Natural killer cell (primary cell): ENCODE results near the gene ZNF468. TPM values are rescaled to one million over a fixed set of nuclear protein-coding genes. Genes with fewer than 3 reads are reported as not detected.
A peak's percentile ranks its signal among the peaks of the same experiment; 100 is the strongest.
"Not testable (repeated sequence)": the region's sequence is repeated elsewhere in the genome, so short reads cannot be mapped to it uniquely, and the experiment has no call there.

Experiments used
- ATAC-seq, 3 donors: fragments of 150-1000 bp in 2 of 3; fragments of 200-7000 bp in 1 of 3; cut with Tn5 transposase; 1 replicate in 1 of 3; 2 replicates in 2 of 3; pipeline ENCODE4 v1.10.0; 2021; ENCODE audit warnings: mild to moderate bottlenecking in 2 of 3, moderate library complexity in 2 of 3
- DNase-seq, 2 donors: peaks; one replicate each; pipeline versions ENCODE4 v3.0.0 to v3.0.0-alpha.2; 2013 to 2021; ENCODE audit warnings: mixed read lengths in 1 of 2
- H3K27ac ChIP-seq: one replicate; pipeline ENCODE4 v1.5.1; 2013; ENCODE audit warnings: mild to moderate bottlenecking, low read length
- H3K27me3 ChIP-seq: one replicate; pipeline ENCODE4 v1.6.1; 2013; ENCODE audit warnings: low read length; ENCODE audit not compliant: control insufficient read depth, insufficient read depth
- H3K36me3 ChIP-seq: one replicate; pipeline ENCODE4 v1.6.1; 2013; ENCODE audit warnings: low read length; ENCODE audit not compliant: control insufficient read depth, insufficient read depth
- H3K4me1 ChIP-seq: one replicate; pipeline ENCODE4 v1.6.1; 2013; ENCODE audit warnings: low read length; ENCODE audit not compliant: control insufficient read depth, insufficient read depth
- H3K4me3 ChIP-seq: one replicate; pipeline ENCODE4 v1.5.1; 2013; ENCODE audit warnings: low read length
- H3K9me3 ChIP-seq: one replicate; pipeline ENCODE4 v1.6.1; 2013; ENCODE audit warnings: low read length; ENCODE audit not compliant: control insufficient read depth, insufficient read depth
- H3K27ac Mint-ChIP-seq, 2 donors: one replicate each; pipeline ENCODE4 v1.8.0; 2022; ENCODE audit warnings: mild to moderate bottlenecking in 2 of 2, mixed read lengths in 2 of 2, moderate library complexity in 1 of 2
- H3K27me3 Mint-ChIP-seq, 2 donors: one replicate each; pipeline ENCODE4 v1.8.0; 2022; ENCODE audit warnings: low read depth in 2 of 2, mixed read lengths in 2 of 2
- H3K36me3 Mint-ChIP-seq: one replicate; pipeline ENCODE4 v1.8.0; 2022; ENCODE audit warnings: mixed read lengths
- H3K4me1 Mint-ChIP-seq, 2 donors: one replicate each; pipeline ENCODE4 v1.8.0; 2022; ENCODE audit warnings: mixed read lengths in 2 of 2
- H3K4me3 Mint-ChIP-seq: one replicate; pipeline ENCODE4 v1.8.0; 2022; ENCODE audit warnings: mild to moderate bottlenecking, moderate library complexity, mixed read lengths
- H3K9me3 Mint-ChIP-seq, 2 donors: one replicate each; pipeline ENCODE4 v1.8.0; 2022; ENCODE audit warnings: mixed read lengths in 2 of 2
- CTCF ChIP-seq: fragments of 200-600 bp; IDR thresholded peaks from one replicate; pipeline ENCODE4 v1.8.0; 2022; ENCODE audit warnings: antibody characterized with exemption
- WGBS: methylation state at CpG from one replicate; pipeline ENCODE4 v1.1.7; 2013; ENCODE audit warnings: missing lambda C conversion rate; ENCODE audit not compliant: insufficient coverage; 5-methylcytosine and 5-hydroxymethylcytosine counted together
- intact Hi-C: fragments of 100-400 bp; cut with micrococcal nuclease; formaldehyde crosslinking; loops from one replicate; pipeline ENCODE4 v1.14.2; 2022
- total RNA-seq, 4 donors: library from RNA; stranded (reverse); fragments of 120-200 nt in 1 of 4; gene quantifications; one replicate each; pipeline versions ENCODE4 v1.2.3 to v1.2.4, GENCODE V29; 2013 to 2022

ZNF468 gene
- total RNA-seq: 10 to 100 TPM; 20.1 to 25.4 (median 24.1) TPM
- total RNA-seq (2013): 46.3 TPM

- not testable (repeated sequence) for H3K36me3 Mint-ChIP-seq, H3K9me3 ChIP-seq, H3K27me3 Mint-ChIP-seq, H3K9me3 Mint-ChIP-seq, H3K27me3 ChIP-seq
- ATAC-seq (peak; percentile 99 to 100 (median 99)), DNase-seq (peak; percentile 83 to 84)
- H3K4me1 ChIP-seq: peaks cover 18% of the 10 kb centered on the region
- peak within 1 kb of the TSS; percentile 94 for H3K4me3 Mint-ChIP-seq
- 0% methylated on average over 40 of the region's 43 CpGs for WGBS
- H3K27ac ChIP-seq: peak within 1 kb of the TSS; percentile 38
- peak within 1 kb of the TSS; percentile 73 for H3K4me3 ChIP-seq
- peaks cover 11% of the 10 kb centered on the region for H3K36me3 ChIP-seq
- peaks cover 29 to 32% of the 10 kb centered on the region in 2 donors for H3K4me1 Mint-ChIP-seq
- peak within 1 kb of the TSS; percentile 80 to 85 for H3K27ac Mint-ChIP-seq
- intact Hi-C loops: loop anchor here (1.0 to 10.0 kb wide), 3 partner anchors 40 to 123 kb away; partner anchors contain the start of genes ZNF320, ZNF600 and ZNF611
These were observed at the start of gene ZNF468 for GRCh38 chr19:52857378-52858191. Gene ZNF468 (minus strand): TSS chr19:52857619. CDS start chr19:52854272, 3,347 bp downstream.

GRCh38 chr19:52904052-52904780 is 46.8 kb upstream of the ZNF468 start:
- ATAC-seq, H3K4me1 Mint-ChIP-seq, H3K27me3 ChIP-seq, H3K4me1 ChIP-seq, H3K4me3 Mint-ChIP-seq, H3K9me3 ChIP-seq, H3K27me3 Mint-ChIP-seq, H3K27ac Mint-ChIP-seq, H3K9me3 Mint-ChIP-seq, intact Hi-C loops, H3K27ac ChIP-seq, H3K4me3 ChIP-seq, DNase-seq: not testable (repeated sequence)
- 86% methylated on average over 14 of the region's 16 CpGs for WGBS
- peaks cover 12% of the 10 kb centered on the region for H3K36me3 ChIP-seq
- H3K36me3 Mint-ChIP-seq: peaks cover 30% of the 10 kb centered on the region

- Mint-ChIP-seq H3K4me3 (no peak overlapping the region), H3K4me1 (peaks cover 10 to 15% of the 10 kb centered on the region in 2 donors), H3K27me3 (no peaks in the 10 kb centered on the region), H3K36me3 (peaks cover 15% of the 10 kb centered on the region), H3K9me3 (peaks cover 2 to 4% of the 10 kb centered on the region in 2 donors), H3K27ac (no peak overlapping the region)
- H3K36me3 ChIP-seq: peaks cover 1% of the 10 kb centered on the region
- H3K27me3 ChIP-seq: no peaks in the 10 kb centered on the region
- H3K4me1 ChIP-seq: peaks cover 10% of the 10 kb centered on the region
- H3K4me3 ChIP-seq: no peak overlapping the region
- no peak overlapping the region for H3K27ac ChIP-seq
- no peak for DNase-seq
- no peak for ATAC-seq
- intact Hi-C loops: no loop called here
- no peaks in the 10 kb centered on the region for H3K9me3 ChIP-seq
- TF ChIP-seq CTCF: no peak
- 97% methylated on average over 3 of the region's 3 CpGs for WGBS
These were observed 44.4 kb upstream of the ZNF468 start for GRCh38 chr19:52901842-52902241.

GRCh38 chr19:52898596-52898995 is 41.2 kb upstream of the ZNF468 start:
- H3K27me3 Mint-ChIP-seq, H3K27me3 ChIP-seq, DNase-seq, H3K27ac ChIP-seq, H3K36me3 ChIP-seq, H3K9me3 ChIP-seq, H3K36me3 Mint-ChIP-seq, H3K27ac Mint-ChIP-seq, H3K4me3 ChIP-seq, H3K9me3 Mint-ChIP-seq, ATAC-seq: not testable (repeated sequence)
- peaks cover 18% of the 10 kb centered on the region for H3K4me1 ChIP-seq
- whole genome bisulfite sequencing: 95% methylated on average over 10 of the region's 10 CpGs
- intact Hi-C loops: loop anchor here (5.0 kb wide), 1 partner anchor 44 kb away; no protein-coding TSS in a partner anchor
- peak overlapping the region; percentile 45 for H3K4me3 Mint-ChIP-seq
- peaks cover 14 to 19% of the 10 kb centered on the region in 2 donors for H3K4me1 Mint-ChIP-seq
